NT2/D1 (cell line): ENCODE data around the gene ACOT8.
A peak's percentile ranks its signal among the peaks of the same experiment; 100 is the strongest.
"Not testable (repeated sequence)": the region's sequence is repeated elsewhere in the genome, so short reads cannot be mapped to it uniquely, and the experiment has no call there.

Experiments
- DNase-seq: peaks from one replicate; pipeline ENCODE4 v3.0.0-alpha.2; 2011; ENCODE audit warnings: low read depth, low spot score
- H3K27me3 ChIP-seq: 2 replicates; pipeline ENCODE4 v1.6.0; 2011; ENCODE audit warnings: mild to moderate bottlenecking; ENCODE audit not compliant: insufficient read length, insufficient read depth
- H3K36me3 ChIP-seq: 2 replicates; pipeline ENCODE4 v1.6.1; 2011; ENCODE audit warnings: mild to moderate bottlenecking, low read length, mixed read lengths; ENCODE audit not compliant: insufficient read depth, insufficient read length
- H3K4me1 ChIP-seq: 2 replicates; pipeline ENCODE4 v1.5.1; 2011; ENCODE audit not compliant: insufficient read depth, insufficient read length
- H3K4me3 ChIP-seq: 2 replicates; pipeline ENCODE4 v1.5.1; 2011; ENCODE audit warnings: low read depth; ENCODE audit not compliant: insufficient read length
- H3K9ac ChIP-seq: 2 replicates; pipeline ENCODE4 v1.6.0; 2011; ENCODE audit warnings: low read depth; ENCODE audit not compliant: insufficient read length
- H3K9me3 ChIP-seq: 2 replicates; pipeline ENCODE4 v1.5.1; 2011; ENCODE audit warnings: mild to moderate bottlenecking, low read length; ENCODE audit not compliant: insufficient read depth
- SUZ12 ChIP-seq: IDR thresholded peaks from 2 replicates; pipeline ENCODE4 v1.6.1; 2011; ENCODE audit not compliant: insufficient read length, insufficient read depth; ENCODE audit errors: extremely low read depth
- YY1 ChIP-seq: IDR thresholded peaks from 2 replicates; pipeline ENCODE4 v1.6.1; 2011; ENCODE audit not compliant: insufficient read length, insufficient read depth
- ZNF274 ChIP-seq: IDR thresholded peaks from 2 replicates; pipeline ENCODE4 v1.6.1; 2011; ENCODE audit warnings: mild to moderate bottlenecking, low read depth, low read length

Gene ACOT8

GRCh38 chr20:45857114-45857881 is at the start of gene ACOT8, which contains the start of gene ZSWIM3:
TSS of gene ACOT8 (minus strand) at chr20:45857392. CDS start at chr20:45857315, 77 bp downstream.
TSS of gene ZSWIM3 (plus strand) at chr20:45857614. CDS start at chr20:45857826, 212 bp downstream.
- Histone ChIP-seq H3K27me3 (no peaks in the 10 kb centered on the region), H3K9me3 (no peaks in the 10 kb centered on the region), H3K36me3 (peaks cover 18% of the 10 kb centered on the region), H3K9ac (peak within 1 kb of the TSS; percentile 91), H3K4me1 (peaks cover 12% of the 10 kb centered on the region), H3K4me3 (peak within 1 kb of the TSS; percentile 85)
- no peak for TF ChIP-seq YY1
- no peak for TF ChIP-seq ZNF274
- TF ChIP-seq SUZ12: no peak
- peak; percentile 100 for DNase-seq

- no peak for DNase-seq
- Histone ChIP-seq H3K9me3 (no peaks in the 10 kb centered on the region), H3K4me1 (peaks cover 13% of the 10 kb centered on the region), H3K9ac (no peak overlapping the region), H3K27me3 (no peaks in the 10 kb centered on the region), H3K36me3 (peaks cover 88% of the 10 kb centered on the region), H3K4me3 (no peak overlapping the region)
- TF ChIP-seq SUZ12 (no peak), YY1 (no peak), ZNF274 (no peak)
These were observed 48.4 kb upstream of the ACOT8 start for GRCh38 chr20:45905505-45906079.

- TF ChIP-seq ZNF274 (no peak), YY1 (no peak), SUZ12 (no peak)
- Histone ChIP-seq H3K36me3 (peaks cover 90% of the 10 kb centered on the region), H3K27me3 (no peaks in the 10 kb centered on the region), H3K4me3 (no peak overlapping the region), H3K9ac (peak overlapping the region; percentile 0), H3K4me1 (peaks cover 10% of the 10 kb centered on the region), H3K9me3 (no peaks in the 10 kb centered on the region)
- no peak for DNase-seq
These were observed 47.7 kb upstream of the ACOT8 start for GRCh38 chr20:45904583-45905504.

- Histone ChIP-seq H3K4me1 (peaks cover 7% of the 10 kb centered on the region), H3K9ac (no peak overlapping the region), H3K4me3 (no peak overlapping the region), H3K27me3 (no peaks in the 10 kb centered on the region), H3K36me3 (peaks cover 91% of the 10 kb centered on the region), H3K9me3 (no peaks in the 10 kb centered on the region)
- DNase-seq: no peak
- TF ChIP-seq SUZ12 (no peak), YY1 (no peak), ZNF274 (no peak)
These were observed 45.1 kb upstream of the ACOT8 start for GRCh38 chr20:45902199-45902701.

GRCh38 chr20:45901332-45901731 is 44.1 kb upstream of the ACOT8 start:
- H3K4me3 ChIP-seq, H3K4me1 ChIP-seq, H3K9ac ChIP-seq, H3K27me3 ChIP-seq, H3K9me3 ChIP-seq, DNase-seq: not testable (repeated sequence)
- H3K36me3 ChIP-seq: peaks cover 93% of the 10 kb centered on the region

- no peaks in the 10 kb centered on the region for H3K27me3 ChIP-seq
- no peak for DNase-seq
- H3K9me3 ChIP-seq: no peaks in the 10 kb centered on the region
- H3K9ac ChIP-seq: no peak overlapping the region
- H3K4me1 ChIP-seq: no peaks in the 10 kb centered on the region
- TF ChIP-seq ZNF274: no peak
- no peak for TF ChIP-seq YY1
- TF ChIP-seq SUZ12: no peak
- H3K36me3 ChIP-seq: peaks cover 88% of the 10 kb centered on the region
- H3K4me3 ChIP-seq: no peak overlapping the region
These were observed 42.0 kb upstream of the ACOT8 start for GRCh38 chr20:45899046-45899835.
